Fibroblast of skin of left quadriceps (primary cell): ENCODE results near the gene PUS1.

Experiments
- DNase-seq, 2 experiments: peaks; one replicate each; pipeline ENCODE4 v3.0.0-alpha.2; 2013; ENCODE audit warnings: low read depth in 2 of 2

Gene PUS1

DNA sequence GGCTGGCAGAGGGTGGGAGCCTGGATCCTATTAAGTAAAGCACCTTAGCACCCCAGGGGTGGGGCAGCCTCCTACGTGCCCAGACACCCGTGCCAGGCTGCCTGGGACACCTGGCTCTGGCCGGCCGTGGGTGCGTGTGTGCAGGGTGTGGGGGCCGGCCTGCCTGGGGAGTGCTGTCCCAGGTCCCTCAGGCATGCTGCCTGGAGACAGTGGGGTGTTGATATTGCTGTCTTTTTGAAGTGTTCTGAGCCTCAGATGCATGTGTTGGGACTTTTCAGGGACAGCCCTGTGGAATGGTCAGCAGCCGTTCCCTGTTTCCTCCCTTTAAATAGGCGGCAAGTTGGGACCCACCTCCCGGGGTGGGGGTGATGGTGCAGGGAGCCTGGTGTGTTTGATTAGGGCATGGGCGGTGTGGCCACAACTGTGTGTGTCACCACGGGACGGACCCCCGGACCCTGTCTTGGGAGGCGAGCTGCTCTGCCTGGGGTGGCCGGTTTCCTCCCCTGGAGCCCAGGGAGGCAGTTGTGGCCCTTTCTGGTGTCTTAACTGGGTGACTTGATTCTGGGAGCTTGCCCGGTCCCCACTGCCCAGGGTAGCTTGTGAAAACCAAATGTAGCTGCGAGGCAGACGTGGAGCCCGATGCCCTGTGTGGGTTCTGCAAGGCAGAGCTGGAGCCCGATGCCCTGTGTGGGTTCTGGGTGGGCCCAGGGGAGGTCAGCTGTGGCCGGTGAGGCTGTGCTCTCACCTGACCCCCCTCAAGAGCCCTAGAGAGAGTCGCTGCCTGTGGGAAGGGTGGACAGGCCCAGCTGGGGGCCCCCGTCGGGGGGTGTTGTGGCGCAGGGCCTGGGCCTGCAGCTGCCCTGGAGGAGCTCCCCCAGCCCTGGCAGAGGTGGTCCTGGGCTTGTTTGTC lies 26.5 kb upstream of the PUS1 start:
- no peak for DNase-seq

- DNase-seq = no peak
Observed at GRCh38 chr12:131903270-131904255, 25.5 kb upstream of the PUS1 start.

DNA sequence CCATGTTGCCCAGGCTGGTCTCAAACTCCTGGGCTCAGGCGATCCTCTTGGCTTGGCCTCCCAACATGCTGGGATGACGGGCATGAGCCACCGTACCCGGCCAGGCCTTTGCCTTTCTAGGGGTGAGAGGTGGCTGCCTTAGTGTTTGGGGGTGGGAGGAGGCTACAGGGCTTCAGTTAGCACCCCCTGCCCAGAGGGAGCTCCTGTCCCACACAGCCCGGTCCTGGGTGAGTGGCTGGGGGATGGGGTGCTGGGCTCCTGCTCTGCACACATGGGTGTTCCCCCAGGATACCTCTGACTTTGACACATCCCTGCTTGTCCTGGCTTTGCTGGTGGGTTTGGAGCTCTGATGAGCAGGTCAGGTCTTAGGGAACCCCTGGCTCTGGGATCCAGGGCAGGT lies 24.7 kb upstream of the PUS1 start:
- no peak for DNase-seq

DNA sequence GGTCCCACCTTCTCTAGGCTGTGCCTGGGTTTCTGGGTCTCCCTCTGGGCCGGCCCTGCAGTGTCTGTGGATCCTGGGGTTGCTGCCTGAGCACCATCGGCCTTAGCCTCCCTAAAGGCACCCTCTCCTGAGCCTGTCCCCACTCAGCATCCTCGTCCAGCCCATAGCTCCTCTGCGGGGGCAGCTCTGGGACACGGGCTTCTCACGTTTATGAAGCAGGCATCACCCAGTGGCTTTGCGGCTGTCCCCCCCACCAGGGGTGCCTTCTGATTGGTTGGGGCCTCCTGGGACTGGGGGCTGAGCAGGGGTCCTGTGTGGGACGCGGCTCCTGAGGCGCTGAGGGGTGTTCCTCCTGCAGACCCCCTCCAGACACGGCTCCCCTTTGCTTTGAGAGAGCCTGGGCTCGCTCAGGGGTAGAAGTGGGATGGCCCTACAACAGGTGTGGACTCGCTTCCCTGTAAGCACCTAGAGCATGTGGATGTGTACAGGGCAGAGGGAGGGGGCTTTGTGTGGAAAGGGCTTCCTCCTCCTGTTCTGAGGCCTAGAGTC lies 23.9 kb upstream of the PUS1 start:
- DNase-seq = no peak

DNA sequence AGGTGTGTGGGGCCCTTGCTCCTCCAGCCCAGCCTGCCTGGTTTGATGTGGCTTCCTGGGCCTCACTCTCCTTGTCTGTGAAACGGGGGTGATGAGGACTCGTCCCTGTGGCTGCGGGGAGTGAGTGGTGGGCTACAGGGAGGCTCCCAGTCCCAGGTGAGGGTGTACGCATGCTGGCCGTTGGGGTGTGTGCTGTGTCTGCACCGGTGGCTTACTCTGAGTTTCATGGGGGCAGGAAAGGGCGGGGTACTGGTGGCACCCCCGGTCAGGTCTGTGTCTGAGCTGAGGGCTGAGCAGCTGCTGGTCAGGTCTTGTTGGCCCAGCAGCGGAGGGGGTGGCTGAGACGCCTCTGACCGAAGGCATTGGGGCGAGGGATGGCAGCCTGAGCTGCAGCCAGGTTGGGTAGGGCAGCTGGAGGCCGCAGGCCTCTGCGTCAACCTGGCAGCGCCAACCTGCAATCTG lies 23.4 kb upstream of the PUS1 start:
- DNase-seq = no peak

GRCh38 chr12:131907379-131908091 lies 21.5 kb upstream of the PUS1 start:
- no peak for DNase-seq

DNA sequence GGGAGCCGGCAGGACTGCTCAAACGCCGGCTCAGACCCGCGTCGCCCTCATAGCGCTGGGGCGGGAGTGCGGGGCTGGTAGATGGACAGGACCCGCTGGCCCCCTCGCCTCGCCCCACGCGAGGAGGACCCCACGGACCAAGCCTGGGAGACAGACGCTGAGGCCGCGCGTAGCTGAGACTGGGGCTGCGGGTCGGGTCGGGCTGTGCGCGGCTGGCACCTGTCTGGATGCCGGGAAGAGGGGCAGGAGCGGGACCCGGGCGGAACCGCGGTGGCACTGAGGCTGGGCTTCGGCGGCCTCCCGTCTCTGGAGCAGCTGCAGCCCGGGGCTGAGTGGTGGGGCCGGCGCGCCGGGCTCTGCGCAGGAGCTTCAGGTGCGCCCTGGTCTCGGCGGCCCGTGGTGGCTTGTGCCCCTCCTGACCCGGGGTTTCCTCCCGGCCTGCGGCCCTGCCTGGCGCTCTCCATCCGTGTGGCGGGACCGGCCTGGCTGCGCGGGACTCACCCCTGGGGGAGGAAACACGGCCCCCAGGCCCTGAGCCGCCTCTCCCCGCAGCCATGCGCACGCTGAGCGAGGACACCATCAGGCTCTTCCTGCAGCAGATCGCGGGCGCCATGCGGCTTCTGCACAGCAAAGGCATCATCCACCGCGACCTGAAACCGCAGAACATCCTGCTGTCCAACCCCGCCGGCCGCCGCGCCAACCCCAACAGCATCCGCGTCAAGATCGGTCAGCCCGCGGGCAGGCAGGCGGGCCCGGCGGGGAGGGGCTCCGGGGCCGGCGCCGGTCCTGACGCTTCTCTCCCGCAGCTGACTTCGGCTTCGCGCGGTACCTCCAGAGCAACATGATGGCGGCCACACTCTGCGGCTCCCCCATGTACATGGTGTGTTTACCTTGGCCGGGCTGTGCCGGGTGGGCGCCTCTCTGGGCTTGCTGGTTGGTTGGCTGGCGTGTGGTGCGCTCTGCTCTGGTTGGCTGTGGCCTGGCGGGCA lies 20.7 kb upstream of the PUS1 start:
- DNase-seq = no peak

- DNase-seq = no peak
Observed at GRCh38 chr12:131909081-131909751, 19.9 kb upstream of the PUS1 start.

DNA sequence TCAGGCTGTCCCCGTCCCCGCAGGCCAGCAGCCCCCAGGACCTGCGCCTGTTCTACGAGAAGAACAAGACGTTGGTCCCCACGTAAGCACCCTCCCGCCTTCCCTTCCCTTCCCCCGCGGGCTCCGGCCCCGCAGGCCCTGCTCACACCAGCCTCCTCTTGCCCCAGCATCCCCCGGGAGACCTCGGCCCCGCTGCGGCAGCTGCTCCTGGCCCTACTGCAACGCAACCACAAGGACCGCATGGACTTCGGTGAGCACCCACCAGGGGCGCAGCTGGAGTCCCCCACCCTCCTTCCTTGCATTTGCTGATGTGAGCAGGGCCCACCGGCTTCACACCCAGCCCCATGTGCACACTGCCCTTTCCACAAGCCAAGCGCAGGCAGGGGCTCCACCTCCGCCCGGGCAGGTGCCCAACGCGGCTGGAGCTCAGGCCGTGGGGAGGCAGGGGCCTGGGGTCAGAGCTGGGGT lies 19.3 kb upstream of the PUS1 start:
- DNase-seq = no peak

GRCh38 chr12:131910302-131911027 lies 18.6 kb upstream of the PUS1 start:
- no peak for DNase-seq

DNA sequence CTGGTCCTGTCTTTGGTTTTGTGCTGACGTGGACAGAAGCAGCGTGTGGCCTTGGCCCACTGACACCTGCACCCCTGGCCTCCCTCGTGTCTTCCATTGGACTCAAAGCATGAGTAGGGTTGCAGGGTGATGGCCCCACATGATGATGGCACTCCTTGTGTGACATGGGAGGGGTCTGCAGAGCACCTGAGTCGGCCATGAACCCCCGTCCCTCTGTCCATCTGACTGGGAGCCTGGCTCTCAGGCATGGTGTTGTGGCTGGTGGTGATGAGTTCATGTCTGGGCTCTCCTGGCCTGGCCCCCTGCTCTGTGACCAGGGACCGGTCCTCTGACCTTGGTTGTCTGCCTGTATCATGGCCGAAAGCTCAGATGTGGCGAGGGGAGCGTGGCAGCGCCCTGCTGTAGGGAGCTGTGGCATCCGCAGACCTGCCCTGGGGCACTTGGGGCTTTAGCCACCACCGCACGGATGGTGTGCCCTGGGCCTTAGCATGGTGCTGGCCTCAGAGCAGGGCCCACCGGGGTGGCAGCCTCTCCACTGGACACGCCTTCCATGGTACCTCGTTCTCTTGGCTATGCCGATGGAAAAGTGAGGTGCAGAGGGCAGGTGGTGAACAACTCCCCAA lies 17.9 kb upstream of the PUS1 start:
- no peak for DNase-seq

GRCh38 chr12:131911851-131912477 lies 17.1 kb upstream of the PUS1 start:
- DNase-seq = no peak

- DNase-seq = peak; percentile 32 to 37
Observed at GRCh38 chr12:131912518-131913274, 16.4 kb upstream of the PUS1 start.

GRCh38 chr12:131913666-131914065 lies 15.4 kb upstream of the PUS1 start:
- no peak for DNase-seq

- DNase-seq = no peak
Observed at GRCh38 chr12:131914179-131914702, 14.8 kb upstream of the PUS1 start.

DNA sequence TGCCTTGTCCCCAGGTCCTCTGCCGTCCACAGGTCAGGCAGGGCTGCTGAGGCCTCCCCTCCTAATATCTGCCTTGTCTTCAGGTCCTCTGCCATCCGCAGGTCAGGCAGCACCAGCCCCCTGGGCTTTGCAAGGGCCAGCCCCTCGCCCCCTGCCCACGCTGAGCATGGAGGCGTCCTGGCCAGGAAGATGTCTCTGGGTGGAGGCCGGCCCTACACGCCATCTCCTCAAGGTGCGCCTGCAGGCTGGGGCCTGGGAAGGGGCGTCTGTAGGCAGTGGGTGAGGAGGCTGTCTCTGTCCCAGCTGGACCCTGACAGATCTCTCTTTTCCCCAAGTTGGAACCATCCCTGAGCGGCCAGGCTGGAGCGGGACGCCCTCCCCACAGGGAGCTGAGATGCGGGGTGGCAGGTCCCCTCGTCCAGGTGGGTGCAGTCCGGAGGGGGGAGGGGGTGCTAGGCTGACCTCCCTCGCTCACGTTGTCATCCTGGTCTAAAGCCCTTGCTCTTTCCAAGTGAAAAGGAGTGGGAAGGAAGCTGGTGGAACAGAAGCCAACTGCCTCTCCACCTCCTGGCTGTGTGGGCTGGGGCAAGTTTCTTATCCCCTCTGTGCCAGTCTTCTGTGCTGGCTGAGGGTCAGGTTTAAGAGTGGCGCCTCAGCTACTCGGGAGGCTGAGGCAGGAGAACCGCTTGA lies 13.9 kb upstream of the PUS1 start:
- DNase-seq = no peak
